Cardiac muscle cell (in vitro differentiated cells and primary cell): Measurements from ENCODE around the gene RBM19. TPM values are rescaled to one million over a fixed set of nuclear protein-coding genes. Genes with fewer than 3 reads are reported as not detected.

Experiments
- DNase-seq, 2 donors: peaks; one replicate each; pipeline versions ENCODE4 v3.0.0 to v3.0.0-alpha.2; 2010 to 2017; ENCODE audit warnings: low read depth in 1 of 2, low spot score in 1 of 2
- H3K27ac ChIP-seq: fragments of 200-600 bp; sonication (generic); 2 replicates; pipeline ENCODE4 v1.5.1; 2016
- H3K27me3 ChIP-seq: fragments of 200-600 bp; sonication (generic); 2 replicates; pipeline ENCODE4 v1.6.0; 2016; ENCODE audit warnings: control low read depth
- H3K36me3 ChIP-seq: fragments of 200-600 bp; sonication (generic); 2 replicates; pipeline ENCODE4 v1.5.1; 2016; ENCODE audit warnings: control low read depth
- H3K4me1 ChIP-seq: fragments of 200-600 bp; sonication (generic); 2 replicates; pipeline ENCODE4 v1.8.1; 2017; ENCODE audit warnings: low read depth, mild to moderate bottlenecking, mixed run types
- H3K4me3 ChIP-seq: fragments of 200-600 bp; sonication (generic); 2 replicates; pipeline ENCODE4 v1.5.1; 2016; ENCODE audit warnings: mild to moderate bottlenecking
- H3K9me3 ChIP-seq: fragments of 200-600 bp; sonication (generic); 2 replicates; pipeline ENCODE4 v1.5.1; 2017; ENCODE audit warnings: low read depth, mild to moderate bottlenecking, control low read depth
- polyA plus RNA-seq: library from polyadenylated mRNA; unstranded; fragments of >200 nt; fragmentation: Nextera tagmentation; extraction: Ambion mirVana; gene quantifications from 2 replicates; pipeline ENCODE4 v1.2.1, GENCODE V29; 2016
- total RNA-seq: library from RNA; depleted of rRNA; stranded (reverse); fragments of >200 nt; gene quantifications from 2 replicates; pipeline ENCODE4 v1.2.3, GENCODE V29; 2016
- TF ChIP-seq, protein P1 (sequence below): IDR thresholded peaks from 2 replicates; pipeline ENCODE4 v1.5.1; 2012; ENCODE audit warnings: low read depth, mild to moderate bottlenecking, low read length

RBM19 gene
- total and polyA plus RNA-seq, 2 experiments from 2014 or later: 28.1 to 31.0 TPM

DNA sequence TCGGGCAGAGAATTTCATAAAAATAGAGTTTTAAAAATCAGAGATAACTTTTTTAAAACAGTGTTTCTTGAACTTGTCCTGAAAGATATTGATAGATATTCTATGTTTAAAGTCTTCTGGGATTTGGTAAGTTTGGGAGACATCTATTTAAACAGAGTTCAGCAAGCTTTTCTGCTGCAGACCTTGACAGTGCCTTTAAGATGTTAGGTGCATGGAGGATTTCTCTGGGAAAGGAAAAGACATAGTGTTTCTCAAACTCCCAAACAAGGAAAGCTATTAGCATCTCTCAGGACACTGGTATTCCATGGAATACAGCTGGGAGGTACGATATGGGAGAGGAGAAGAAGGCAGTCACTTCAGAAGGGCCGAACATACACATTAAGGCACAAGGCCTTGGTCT, 97.8 kb downstream of the RBM19 start:
- Histone ChIP-seq H3K9me3 (no peaks in the 10 kb centered on the region), H3K4me3 (no peak overlapping the region), H3K27me3 (no peaks in the 10 kb centered on the region), H3K27ac (no peak overlapping the region), H3K4me1 (no peaks in the 10 kb centered on the region), H3K36me3 (no peaks in the 10 kb centered on the region)
- TF ChIP-seq, protein P1, sequence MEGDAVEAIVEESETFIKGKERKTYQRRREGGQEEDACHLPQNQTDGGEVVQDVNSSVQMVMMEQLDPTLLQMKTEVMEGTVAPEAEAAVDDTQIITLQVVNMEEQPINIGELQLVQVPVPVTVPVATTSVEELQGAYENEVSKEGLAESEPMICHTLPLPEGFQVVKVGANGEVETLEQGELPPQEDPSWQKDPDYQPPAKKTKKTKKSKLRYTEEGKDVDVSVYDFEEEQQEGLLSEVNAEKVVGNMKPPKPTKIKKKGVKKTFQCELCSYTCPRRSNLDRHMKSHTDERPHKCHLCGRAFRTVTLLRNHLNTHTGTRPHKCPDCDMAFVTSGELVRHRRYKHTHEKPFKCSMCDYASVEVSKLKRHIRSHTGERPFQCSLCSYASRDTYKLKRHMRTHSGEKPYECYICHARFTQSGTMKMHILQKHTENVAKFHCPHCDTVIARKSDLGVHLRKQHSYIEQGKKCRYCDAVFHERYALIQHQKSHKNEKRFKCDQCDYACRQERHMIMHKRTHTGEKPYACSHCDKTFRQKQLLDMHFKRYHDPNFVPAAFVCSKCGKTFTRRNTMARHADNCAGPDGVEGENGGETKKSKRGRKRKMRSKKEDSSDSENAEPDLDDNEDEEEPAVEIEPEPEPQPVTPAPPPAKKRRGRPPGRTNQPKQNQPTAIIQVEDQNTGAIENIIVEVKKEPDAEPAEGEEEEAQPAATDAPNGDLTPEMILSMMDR: no peak
- no peak for DNase-seq

DNA sequence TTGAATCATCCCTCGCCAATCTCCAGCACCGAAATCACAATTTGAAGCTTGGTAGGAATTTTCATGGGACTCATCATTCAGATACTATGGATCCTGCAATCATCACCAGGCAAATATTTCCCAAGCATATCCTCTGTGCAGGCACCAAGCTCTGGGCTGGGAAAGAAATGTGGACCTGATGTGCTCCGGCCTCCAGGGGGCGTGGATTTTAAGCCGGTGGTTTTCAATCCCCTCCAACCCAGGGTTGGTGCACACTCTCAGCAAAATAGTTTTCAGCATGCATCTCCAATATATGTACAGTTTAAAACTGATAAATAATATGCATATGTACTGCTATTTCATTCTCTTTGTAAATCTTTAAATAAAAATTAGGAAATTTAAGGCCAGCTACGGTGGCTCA, 98.9 kb downstream of the RBM19 start:
- DNase-seq: peak in 1 of 2 donors; percentile 32
- no peak overlapping the region for H3K4me3 ChIP-seq

DNA sequence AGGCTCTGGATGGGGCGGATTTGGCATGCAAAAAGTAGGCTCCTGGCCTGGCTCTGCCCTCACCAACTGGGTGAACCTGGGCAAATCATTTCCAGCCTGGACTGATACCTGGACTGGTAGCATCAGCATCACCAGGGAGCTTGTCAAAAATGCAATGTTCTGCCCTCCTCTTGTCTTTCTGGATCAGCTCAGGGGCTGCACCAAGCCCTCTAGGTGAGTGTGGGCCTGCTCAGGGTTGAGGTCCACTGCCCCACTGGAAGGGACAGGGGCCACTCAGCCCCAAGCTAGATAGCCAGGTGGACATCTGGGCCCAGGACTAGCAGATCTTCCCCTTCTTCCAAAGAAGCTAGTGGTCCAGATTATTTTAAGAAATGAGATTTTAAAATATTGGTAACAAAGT, 99.6 kb downstream of the RBM19 start:
- Histone ChIP-seq H3K9me3 (no peaks in the 10 kb centered on the region), H3K4me1 (no peaks in the 10 kb centered on the region), H3K27ac (no peak overlapping the region), H3K36me3 (no peaks in the 10 kb centered on the region), H3K27me3 (no peaks in the 10 kb centered on the region), H3K4me3 (no peak overlapping the region)
- no peak for DNase-seq
- TF ChIP-seq, protein P1: no peak

More for the DNA sequence above, 98.9 kb downstream of the RBM19 start:
- H3K9me3 ChIP-seq: no peaks in the 10 kb centered on the region
- H3K27me3 ChIP-seq: no peaks in the 10 kb centered on the region
- no peaks in the 10 kb centered on the region for H3K4me1 ChIP-seq
- no peaks in the 10 kb centered on the region for H3K36me3 ChIP-seq
- no peak overlapping the region for H3K27ac ChIP-seq
- TF ChIP-seq, protein P1: peak; percentile 53

DNA sequence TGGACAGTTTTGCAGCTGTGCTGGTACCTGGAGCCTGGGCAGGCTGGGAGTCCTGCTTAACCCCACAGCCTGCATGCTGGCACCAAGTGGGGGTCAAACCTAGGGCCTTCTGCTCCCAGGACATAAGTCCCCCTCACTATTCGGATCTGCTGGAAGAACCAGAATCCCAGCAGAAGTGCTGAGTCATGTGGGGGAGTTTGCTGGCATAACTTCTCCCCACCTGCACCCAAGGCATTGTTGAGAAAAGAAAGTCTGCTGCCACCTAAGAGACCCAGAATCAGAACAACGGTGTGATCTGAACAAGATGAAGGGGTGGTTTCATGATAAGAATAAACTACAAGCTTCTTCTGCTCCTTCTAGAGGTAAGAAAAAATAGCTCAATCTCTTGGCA, 102.7 kb downstream of the RBM19 start:
- H3K27me3 ChIP-seq: no peaks in the 10 kb centered on the region
- H3K27ac ChIP-seq: no peak overlapping the region
- no peak for DNase-seq
- H3K4me1 ChIP-seq: no peaks in the 10 kb centered on the region
- no peaks in the 10 kb centered on the region for H3K9me3 ChIP-seq
- H3K4me3 ChIP-seq: no peak overlapping the region
- TF ChIP-seq, protein P1: no peak
- H3K36me3 ChIP-seq: no peaks in the 10 kb centered on the region

DNA sequence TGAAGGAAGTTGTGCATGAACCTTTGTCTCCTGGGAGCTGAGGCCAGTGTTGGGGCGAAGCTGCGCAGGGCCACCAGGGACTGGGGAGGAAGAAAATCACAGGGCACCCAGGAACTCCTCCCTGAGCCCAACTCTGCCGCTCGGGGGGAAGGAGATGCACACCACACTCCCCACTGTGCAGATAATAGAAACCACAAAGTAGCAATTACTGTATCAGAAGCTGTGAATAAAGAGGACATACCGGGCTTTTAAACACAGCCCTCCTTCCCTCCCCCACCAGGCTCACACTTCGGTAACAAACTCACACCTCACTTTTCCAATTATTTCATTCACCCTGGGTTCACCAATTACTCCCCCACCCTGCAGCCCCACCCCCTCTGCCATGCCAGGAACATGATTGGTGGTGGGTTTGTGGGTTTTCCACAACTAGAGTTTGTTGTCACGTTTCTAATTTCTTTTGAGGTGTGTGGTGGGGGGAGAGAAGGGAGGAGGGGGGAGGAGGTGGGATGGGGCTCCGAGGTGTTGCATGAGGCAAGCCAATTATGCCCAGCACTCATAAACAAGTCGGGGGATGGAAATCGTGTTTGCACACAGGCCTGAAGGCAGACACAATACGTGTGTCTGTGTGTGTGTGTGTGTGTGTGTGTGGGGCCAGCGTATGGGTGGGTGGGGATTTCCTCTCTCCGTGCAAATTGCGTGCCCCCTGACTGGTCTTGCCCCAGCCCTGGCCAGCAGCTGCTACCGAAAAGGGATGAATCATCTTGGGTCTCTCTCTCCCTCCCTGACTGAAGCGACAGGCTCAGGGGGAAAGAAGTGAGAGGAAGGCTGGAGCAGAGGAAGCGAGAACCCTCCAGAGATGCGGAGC, 103.3 kb downstream of the RBM19 start:
- H3K27me3 ChIP-seq: no peaks in the 10 kb centered on the region
- H3K27ac ChIP-seq: no peak overlapping the region
- H3K4me1 ChIP-seq: no peaks in the 10 kb centered on the region
- TF ChIP-seq, protein P1: no peak
- H3K36me3 ChIP-seq: no peaks in the 10 kb centered on the region
- H3K9me3 ChIP-seq: no peaks in the 10 kb centered on the region
- DNase-seq: peak in 1 of 2 donors; percentile 88
- no peak overlapping the region for H3K4me3 ChIP-seq
